NCI-H460 (cell line): ENCODE results near the gene SGSM1. TPM values are rescaled to one million over a fixed set of nuclear protein-coding genes. Genes with fewer than 3 reads are reported as not detected.

ENCODE experiments used
- DNase-seq: peaks from one replicate; pipeline ENCODE4 v3.0.0-alpha.2; 2016; ENCODE audit warnings: low read depth; ENCODE audit errors: extremely low read depth
- total RNA-seq: library from RNA; depleted of rRNA; stranded (reverse); fragments of >200 nt; shearing (Covaris generic); gene quantifications from 2 replicates; pipeline ENCODE4 v1.2.3, GENCODE V29; 2014

The SGSM1 gene
- total RNA-seq, 1 experiment from 2014 or later: 1.1 TPM

DNA sequence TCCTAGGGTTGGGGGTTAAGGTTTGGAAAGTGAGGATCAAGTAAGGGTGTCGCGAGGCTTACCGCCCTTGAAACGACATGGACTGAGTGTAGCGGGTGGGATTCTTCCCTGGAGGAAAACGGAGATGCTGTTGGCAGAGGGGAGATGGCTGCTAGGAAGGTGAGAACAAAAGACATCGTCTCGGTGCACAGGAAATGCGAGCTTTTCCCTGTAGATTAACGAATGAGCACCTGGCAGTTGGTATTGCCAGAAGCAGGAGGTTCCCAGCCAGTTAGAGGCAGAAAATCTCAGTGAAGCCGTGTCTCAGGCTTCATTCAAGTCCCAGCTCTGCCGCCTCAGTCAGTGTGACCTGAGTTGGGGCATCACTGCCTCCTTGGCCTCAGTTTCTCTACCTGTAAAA is 141.9 kb downstream of the SGSM1 start:
- no peak for DNase-seq

DNA sequence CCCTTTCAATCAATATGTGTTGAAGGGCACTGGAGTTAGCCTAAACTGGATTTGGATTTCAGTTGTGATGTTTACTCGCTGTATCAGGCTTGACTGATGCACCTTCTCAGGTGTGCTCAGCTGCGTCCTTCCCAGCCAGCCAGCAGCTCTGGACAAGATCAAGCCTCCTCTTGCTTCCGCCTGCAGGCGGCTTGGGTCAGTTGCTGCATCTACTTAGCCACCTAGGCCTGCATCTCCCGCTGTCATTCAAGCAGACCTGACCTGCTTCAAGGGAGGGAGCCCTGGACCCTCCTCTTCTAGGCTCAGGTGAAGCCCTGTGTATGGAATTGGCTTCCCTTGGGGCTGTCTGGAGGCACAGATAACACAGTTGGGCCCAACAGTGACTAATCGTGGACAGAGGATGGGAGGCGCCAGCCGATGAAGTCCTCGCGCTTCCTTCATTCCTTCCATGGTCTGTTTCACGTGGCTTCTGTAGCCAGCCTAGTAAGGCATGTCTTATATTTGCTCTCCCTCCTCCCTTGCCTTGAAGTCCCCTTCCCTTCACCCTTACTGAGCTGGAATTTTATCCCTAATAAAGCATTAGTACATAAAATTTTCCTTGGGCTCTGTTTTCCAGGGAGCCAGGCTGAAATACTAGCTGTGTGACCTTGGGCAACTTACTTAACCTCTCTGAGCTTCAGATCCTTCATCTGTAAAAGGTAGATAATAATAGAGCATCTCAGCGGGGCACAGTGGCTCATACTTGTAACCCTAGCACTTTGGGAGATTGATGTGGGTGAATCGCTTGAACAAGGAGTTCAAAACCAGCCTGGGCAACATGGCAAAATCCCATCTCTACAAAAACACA is 142.6 kb downstream of the SGSM1 start:
- no peak for DNase-seq

DNA sequence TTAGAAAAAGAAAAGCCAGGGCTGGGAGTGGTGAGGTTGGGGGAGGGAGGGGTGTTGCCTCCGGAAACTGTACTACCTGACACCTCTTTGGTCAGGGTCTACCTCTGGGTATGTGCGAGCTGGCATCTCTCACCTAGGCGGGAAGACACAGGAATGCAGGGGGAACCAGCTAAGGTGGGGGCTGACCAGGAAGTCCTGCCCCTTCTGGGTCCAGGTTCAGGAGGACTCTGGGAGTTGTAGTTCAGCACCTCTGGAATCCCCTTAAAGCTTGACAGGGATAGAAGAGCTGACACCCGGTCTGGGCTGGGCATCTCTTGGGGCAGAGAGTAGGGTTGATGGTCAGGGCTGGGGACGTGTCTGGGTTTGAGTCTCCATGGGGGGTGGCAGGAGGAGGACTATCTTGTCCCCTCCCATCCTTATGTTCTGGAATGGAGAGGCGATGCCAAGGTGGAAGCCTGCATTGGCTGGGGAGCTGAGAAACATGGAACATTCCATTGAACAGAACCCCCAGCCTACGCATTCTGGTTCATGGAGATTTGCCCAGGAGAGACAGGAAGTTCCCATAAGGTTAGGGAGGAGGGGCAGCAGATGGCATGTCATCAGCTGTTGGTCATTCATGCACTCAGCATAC is 144.4 kb downstream of the SGSM1 start:
- DNase-seq: no peak

DNA sequence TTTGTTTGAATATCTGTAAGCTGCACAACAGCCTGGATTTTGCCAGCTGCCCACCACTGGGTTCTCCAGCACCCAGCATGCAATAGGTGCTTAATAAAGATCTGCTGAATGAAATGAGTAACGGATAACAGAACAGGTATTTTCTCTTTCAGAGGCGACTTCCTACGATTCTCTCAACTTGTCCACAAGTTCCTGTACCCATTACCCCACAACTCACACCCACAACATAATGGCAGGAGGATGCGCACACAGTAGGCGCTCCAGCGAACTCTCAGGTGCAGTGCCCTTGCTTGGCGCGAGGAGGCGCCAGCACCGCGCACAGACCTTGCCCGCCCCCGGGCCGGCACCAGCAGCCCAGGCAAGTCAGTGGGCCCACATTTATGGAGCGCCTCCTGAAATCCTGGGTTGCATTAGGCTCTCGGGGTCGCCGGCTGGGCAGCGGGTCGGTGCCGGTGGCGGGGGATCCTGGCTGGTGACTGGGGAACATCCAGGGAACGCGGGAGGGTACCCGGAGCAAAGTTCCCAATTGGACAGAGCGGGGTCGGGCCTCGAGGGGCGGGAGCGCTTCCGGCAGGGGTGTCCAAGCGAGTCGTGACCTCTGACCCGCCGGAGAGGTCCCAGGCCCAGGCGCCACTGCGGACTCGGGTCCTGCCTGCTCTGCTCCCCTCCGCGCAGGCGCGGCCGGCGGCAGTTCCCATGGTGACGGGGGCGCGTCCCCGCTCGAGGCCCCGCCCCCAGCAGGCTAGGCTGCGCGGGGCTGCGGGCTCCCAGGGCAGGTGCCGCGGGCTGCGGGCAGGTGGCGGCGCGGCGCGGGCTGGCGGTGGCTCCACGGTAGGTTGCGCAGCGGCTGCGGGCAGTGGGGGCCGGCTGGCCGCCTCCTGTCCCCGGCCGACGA is 146.2 kb downstream of the SGSM1 start, which contains the start of gene KIAA1671:
Gene KIAA1671, plus strand, starts transcription at position 775 of the 895 bp plus-strand sequence. CDS start 75,284 bp downstream, outside the sequence.
- peak; percentile 75 for DNase-seq

DNA sequence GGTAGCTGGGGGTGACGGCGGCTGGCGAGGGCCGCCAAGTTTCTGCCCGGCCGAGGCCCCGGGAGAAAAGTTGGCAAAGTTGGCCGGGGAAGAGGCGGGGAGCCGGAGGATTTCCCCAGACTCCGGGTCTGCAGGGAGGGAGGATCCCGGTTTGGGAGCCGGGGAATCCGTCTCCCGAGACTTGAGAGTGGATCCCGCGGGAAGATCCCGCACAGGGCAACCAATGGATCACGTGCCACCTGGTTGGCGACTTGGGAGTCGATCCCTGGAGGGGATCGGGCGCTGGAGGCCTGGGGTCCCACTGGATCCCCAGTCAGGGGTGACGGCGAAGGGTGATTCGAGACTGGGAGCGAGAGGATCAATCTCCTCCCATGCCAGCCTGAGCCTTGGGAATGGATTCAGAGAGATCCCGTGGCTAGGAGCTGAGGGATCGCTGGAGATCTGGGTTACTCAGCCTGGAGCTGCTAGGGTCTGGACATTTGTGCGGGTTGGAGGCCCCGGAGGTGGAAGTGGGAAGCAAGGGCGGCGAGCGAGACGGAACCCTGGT is 146.9 kb downstream of the SGSM1 start:
- peak; percentile 23 for DNase-seq

DNA sequence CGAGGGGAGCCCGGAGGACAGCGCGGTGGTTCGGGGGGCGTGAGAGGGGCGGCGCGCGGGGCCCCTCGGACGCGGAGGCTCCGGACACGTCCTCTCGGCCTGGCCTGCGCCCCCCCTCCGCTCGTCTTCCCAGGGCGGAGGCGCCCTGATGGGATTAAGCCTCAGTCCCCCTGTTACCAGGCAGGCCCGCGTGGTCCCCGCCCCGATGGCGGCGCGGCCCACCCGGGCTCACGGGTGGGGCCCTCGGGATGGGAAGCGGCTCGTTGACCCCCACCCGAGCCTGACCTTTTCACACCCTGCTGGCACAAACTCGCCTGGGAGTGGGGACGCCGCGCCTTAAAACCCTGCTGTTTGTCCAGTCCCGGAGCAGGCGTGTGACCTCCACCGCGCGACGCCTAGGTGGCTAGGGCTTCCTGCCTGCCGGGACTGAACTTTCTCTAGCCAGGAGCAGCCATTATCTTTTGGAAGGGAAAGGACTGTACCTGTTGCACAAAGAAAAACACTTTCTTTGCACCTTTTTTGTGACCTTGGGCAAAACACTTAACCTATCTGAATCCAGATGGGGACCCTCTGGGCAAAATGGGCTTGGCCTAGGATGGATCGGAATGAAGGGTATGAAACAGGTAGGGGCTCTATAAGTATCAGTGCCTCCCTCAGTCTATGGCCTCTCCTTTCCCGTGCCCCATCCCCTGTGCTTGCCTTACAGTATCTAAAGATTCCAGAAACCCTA is 147.5 kb downstream of the SGSM1 start:
- DNase-seq: no peak

DNA sequence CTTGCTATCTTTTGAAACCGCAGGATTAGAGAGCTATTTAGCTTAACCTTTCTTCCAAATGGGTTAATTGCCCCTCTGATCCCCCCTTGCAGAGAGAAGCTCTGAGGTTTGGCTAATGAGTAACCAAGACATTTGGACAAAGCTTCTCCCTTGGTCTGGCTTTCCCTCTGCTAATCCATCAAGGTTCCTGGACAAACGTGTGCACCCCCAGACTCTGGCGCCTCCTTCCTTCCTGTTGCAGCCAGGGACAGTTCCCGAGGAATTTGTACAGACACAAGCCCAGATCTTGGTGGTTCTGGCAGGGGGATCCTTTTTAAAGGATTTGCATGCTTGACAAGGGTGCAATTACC is 148.1 kb downstream of the SGSM1 start:
- DNase-seq: no peak

DNA sequence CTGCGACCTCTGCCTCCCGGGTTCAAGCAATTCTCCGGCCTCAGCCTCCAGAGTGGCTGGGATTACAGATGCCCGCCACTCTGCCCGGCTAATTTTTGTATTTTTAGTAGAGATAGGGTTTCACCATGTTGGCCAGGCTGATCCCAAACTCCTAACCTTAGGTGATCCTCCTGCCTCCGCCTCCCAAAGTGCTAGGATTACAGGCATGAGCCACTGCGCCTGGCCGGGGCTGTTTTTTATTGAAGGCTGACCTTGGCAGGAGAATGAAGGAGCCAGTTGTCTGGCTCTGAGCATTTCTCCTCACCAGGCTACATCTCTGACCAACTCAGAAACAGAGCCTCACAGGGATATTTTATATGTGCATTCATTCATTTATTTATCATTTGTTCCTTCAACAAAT is 148.8 kb downstream of the SGSM1 start:
- no peak for DNase-seq

DNA sequence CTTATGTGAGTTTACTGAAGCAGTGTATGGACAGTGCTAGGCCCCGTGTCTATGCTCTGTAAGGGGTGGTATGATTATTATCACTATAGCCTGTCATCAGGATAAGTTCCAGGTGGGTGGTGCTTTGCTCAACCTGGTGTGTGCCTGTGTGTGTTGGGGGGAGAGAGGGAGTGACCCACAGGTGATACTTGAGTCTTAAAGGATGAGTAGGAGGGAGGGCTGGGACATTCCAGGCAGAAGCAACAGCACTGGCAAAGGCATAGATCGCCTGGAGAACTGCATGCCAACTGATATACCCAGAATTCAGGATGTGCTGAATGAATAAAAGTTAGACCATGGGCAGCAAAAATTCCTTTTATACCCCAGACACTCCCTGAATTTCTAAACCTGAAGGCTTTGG is 151.0 kb downstream of the SGSM1 start:
- no peak for DNase-seq

DNA sequence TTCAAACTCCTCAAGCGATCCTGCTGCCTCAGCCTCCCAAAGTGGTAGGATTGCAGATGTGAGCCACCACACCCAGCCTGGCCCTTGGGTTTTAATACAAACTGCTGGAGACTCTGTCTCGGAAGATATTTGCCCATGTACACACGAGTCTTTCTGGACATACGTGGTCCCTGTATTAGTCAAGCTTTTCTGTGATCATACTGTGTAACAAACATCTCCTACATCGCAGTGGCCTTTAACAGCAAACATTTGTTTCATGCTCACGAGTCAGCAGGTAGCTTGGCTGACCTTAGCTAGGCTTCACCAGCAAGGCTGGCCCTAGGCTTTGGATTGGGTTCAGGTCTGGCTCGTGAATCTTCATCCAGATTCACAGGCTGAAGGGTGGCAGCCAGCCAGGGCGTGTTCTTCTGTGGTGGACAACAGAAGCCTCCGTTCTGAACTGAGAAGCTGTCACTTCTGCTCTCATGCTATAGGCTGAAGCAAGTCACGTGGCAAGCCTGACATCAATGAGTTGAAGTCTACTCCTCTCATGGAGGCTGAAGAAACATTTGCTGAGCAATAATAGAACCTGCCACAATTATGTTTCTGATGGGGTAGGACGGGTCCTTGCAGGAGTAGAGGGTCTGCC is 155.3 kb downstream of the SGSM1 start:
- DNase-seq: no peak

DNA sequence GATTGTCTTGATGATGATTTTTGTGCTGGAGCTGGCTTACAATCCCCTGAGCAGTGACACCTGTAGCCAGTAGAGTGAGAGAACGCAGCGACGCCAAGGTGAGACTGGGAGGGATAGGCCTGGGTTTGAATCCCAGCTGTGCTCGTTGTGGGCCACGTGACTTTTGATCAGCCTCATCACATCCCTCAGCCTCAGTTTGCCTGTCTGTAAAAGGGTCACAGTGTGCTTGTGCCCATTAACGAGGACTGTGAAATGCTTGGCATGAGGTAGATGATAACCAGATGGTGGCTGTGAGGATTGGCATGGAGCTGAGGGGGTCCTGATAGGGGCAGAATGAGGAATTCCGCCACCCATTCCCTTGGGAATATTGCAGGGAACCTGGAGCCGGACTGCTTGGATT is 156.1 kb downstream of the SGSM1 start:
- DNase-seq: no peak

DNA sequence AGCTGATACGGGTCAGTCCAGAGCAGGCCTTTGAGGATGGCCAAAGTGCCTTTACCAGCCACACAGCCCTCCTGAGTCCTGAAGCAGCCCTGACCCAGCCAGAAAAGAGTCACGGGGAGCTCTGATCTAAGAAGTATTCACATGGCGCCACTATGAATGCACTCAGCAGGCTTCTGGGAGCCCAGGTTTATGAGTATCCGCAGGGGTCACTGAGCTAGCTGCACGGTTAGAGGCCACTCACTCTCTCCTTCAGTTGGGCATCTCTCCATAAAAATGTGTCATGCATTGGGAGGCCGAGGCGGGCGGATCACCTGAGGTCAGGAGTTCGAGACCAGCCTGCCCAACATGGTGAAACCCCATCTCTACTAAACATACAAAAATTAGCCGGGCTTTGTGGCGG is 156.8 kb downstream of the SGSM1 start:
- DNase-seq: no peak

DNA sequence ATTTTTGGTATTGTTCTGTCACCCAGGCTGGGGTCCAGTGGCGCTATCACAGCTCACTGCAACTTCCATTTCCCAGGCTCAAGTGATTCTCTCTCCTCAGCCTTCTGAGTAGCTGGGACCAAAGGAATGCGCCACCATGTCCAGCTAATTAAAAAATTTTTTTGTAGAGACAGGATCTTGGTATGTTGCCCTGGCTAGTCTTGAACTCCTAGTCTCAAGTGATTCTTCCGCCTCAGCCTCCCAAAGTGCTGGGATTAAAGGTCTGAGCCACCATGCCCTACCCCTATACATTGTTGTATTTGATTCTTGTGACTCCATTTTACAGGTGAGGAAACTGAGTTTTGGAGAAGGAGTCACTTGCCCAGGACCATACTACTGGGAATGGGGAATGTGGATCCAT is 158.4 kb downstream of the SGSM1 start:
- no peak for DNase-seq

DNA sequence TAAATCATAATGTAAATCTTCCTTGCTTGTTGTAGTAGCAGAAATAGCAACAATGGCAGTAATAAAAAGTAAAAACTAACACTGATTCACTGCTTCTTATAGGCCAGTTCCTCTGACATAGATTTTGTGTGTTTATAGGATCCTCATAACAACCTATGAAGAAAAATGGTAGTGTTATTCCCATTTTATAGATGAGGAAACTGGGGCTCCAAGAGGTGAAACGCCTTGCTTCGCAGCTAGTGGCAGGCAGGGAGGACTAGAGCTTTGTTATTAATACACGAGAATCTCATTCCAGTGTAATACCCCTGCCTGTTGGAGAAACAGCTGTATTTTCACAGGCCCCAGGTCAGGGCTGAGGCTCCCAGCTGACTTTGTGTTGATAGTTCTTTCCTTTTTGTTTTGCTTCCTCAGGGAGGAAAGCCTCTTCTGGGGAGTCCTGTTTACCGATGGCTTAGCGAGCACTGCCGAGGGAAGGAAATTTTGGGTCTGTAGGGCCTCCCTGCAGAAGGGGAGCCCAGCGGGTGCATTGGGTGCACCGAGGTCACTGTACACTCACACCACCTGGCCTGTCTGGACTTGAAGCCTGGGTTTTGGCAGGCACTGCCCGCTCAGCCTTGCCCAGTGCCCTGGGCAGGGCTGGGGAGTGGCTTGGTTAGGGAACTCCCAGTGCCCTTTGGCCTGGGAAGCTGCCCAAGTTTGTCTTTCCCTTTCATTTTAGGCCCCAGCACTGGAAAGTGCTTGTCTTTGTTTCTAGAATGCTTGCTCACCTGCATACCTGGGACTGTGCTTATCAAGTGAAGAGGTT is 160.0 kb downstream of the SGSM1 start:
- no peak for DNase-seq

DNA sequence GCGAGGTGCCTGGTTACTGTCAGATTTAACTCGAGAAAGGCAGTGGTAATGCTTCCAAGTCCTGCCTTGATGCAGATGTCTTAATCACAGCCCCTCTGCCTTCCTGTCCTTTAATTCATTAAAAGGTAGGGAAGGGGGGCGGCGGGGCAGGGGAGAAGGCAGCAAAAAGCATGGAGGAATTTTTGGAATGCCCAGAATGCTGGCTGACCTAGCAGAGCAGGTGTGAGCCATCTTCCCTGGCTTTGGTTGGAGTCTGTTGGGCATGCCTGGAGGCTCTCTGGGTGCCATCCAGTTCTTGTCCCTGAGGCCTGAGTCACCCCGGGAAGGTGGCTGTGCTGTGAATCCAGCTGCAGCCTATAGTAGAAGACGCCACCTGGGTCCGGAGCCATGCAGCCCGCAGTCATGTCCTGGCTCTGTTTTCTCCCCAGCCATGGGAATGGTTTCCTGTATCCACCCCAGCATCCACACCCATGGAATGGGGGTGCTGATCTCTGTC is 162.1 kb downstream of the SGSM1 start:
- no peak for DNase-seq

DNA sequence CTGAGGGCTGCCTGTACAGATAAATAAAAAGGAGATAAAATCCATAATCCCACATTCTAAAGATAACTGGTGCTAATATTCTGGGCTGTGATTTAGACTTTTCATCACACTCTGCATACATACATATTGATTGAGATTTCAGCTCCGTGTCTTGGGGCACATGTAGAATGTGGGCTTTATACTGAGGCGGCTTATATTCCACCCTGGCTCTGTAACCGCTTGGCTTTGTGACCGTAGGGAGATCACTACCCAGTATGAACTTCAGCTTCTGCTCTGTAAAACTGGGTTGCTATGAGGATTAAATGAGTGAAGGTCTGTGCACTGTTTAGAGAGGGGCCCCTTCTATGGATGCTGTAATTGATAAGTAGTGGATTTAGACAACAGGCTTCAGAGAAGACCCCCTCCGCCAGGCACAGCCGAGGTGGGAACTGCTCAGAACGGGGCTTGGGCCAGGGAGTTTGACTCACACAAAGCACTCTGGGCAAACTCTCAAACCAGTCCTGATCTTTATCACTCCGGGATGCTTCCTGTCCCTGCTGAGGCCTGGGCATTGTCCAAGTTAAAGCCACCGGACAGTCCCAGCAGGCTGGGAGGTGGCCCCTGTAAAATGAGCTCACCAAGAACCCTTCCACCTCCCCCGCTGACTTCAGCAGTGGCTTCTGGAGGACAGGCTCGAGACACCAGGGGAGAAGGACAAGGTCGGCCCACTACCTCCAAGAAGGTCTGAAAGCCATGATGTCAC is 163.7 kb downstream of the SGSM1 start:
- no peak for DNase-seq

DNA sequence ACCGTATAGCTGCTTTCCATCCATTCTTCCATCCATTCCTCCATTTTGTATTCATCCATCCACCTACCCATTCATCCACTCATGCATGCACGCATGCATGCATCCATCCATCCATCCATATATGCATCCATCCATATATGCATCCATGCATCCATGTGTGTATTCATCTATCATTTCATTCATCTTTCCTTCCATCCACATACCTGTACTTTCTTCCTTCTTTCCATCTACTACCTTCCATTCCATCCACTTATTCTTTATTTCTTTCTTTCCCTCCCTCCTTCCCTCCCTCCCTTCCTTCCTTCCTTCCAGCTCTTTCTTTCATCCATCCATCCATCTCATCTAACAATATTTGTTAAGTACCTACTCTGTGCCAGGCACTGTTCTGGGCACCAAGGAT is 166.4 kb downstream of the SGSM1 start:
- no peak for DNase-seq

DNA sequence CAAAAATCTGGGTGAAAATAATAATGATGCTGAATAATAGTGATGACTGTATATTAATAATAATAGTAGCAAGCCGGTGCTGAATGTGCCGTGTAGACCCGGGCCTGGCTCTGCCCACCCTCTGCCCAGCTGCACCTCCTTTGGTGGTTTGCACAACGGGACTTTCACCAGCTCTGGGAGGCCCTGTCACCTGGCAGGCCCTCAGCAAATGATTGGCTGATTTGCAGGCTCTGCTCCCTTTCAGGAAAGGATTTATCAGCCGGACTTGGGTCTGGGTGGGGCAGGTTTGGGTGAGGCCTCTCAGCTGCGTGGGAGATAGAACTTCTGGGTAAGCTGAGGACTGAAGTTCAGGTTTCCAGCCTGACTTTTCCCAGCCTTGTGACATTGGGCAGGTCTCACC is 167.9 kb downstream of the SGSM1 start:
- DNase-seq: no peak
